Peyer's patch (tissue), 4 donors: Measurements from ENCODE around the gene IL3RA.

ENCODE experiments used
- POLR2A ChIP-seq, 2 donors: fragments of 450-650 bp; IDR thresholded peaks; one replicate each; pipeline ENCODE4 v1.5.1; 2017; ENCODE audit warnings: antibody characterized with exemption in 2 of 2, mild to moderate bottlenecking in 2 of 2, moderate library complexity in 2 of 2
- TF ChIP-seq, protein P1 (sequence below), 6 experiments: fragments of 450-650 bp in 4 of 6; fragments of 200-600 bp in 2 of 6; sonication (generic) in 1 of 6; IDR thresholded peaks; one replicate each; pipeline ENCODE4 v1.5.1; 2017 to 2019; ENCODE audit warnings: antibody characterized with exemption in 6 of 6, mild to moderate bottlenecking in 3 of 6, moderate library complexity in 1 of 6

- TF ChIP-seq, protein P1, sequence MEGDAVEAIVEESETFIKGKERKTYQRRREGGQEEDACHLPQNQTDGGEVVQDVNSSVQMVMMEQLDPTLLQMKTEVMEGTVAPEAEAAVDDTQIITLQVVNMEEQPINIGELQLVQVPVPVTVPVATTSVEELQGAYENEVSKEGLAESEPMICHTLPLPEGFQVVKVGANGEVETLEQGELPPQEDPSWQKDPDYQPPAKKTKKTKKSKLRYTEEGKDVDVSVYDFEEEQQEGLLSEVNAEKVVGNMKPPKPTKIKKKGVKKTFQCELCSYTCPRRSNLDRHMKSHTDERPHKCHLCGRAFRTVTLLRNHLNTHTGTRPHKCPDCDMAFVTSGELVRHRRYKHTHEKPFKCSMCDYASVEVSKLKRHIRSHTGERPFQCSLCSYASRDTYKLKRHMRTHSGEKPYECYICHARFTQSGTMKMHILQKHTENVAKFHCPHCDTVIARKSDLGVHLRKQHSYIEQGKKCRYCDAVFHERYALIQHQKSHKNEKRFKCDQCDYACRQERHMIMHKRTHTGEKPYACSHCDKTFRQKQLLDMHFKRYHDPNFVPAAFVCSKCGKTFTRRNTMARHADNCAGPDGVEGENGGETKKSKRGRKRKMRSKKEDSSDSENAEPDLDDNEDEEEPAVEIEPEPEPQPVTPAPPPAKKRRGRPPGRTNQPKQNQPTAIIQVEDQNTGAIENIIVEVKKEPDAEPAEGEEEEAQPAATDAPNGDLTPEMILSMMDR (IDR thresholded peaks at IDR 0.05), result no peak
- TF ChIP-seq POLR2A (IDR thresholded peaks at IDR 0.05), result no peak
Measured at GRCh38 chrX:1361275-1361674, 24.7 kb downstream of the IL3RA start.
